Femur (tissue), 1 donor: ENCODE results near the gene PDE3A.

ENCODE experiments used
- DNase-seq: peaks from one replicate; pipeline ENCODE4 v3.0.0-alpha.2; 2017

The PDE3A gene

DNA sequence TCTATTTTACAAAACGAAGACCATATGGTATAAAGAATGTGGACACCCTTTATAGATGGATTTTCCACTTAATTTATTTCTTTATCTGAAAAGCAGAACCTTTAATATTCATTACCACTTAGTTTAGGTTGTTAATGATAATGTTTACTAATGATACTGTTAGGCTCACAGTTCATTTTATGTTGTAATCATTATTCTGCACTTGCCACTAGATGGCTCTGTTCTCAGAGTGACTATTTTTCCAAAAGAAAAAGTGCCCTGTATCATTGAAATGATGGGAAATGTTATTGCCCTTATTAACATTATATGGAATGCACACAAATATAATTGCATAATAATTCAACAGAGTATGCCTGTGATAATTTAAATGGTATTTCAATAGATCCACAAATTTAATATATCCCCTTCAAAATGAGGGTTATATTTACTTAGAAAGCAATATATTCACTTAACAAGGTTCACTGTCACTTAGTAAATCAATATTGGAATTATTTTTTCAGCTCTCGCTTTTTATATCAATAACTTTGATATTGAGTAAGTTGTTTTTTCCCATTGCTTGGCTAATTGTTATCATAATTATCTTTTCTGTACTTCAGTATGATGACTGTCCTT is 95.7 kb downstream of the PDE3A start:
- DNase-seq, result no peak

GRCh38 chr12:20469300-20469699 is 101.0 kb downstream of the PDE3A start:
- DNase-seq, result no peak

GRCh38 chr12:20469756-20470155 is 101.4 kb downstream of the PDE3A start:
- DNase-seq, result no peak

DNA sequence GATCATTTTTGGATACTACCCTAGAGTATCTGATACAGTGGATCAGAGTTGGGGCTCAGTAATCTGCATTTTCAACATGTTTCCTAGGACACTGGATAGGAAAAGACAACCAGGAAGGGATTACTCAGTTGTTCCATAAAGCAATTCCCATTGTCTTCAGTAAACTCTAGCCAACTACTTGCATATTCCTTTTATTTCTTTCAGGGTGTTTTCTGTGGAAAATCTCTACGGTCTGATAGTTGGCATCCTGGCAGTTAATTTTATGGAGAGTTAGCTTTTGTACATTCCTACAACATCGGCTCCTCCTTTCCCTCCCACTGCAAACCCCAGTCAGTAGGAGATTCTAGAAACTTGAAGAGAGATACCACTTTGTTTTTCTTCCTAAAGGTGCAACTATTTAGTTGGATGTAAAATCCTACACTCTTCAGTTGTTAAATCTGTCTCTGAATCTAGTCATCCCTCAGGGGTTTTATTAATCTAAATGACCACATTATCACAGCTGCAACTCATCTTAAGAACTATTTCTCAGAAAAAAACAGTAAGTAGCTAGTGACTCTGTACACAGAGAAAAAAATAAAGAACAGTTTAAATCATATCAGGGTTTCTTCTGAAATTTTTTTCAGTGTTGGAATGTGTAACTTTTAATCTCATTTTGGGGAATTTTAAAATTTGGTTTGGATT is 103.9 kb downstream of the PDE3A start:
- no peak for DNase-seq

DNA sequence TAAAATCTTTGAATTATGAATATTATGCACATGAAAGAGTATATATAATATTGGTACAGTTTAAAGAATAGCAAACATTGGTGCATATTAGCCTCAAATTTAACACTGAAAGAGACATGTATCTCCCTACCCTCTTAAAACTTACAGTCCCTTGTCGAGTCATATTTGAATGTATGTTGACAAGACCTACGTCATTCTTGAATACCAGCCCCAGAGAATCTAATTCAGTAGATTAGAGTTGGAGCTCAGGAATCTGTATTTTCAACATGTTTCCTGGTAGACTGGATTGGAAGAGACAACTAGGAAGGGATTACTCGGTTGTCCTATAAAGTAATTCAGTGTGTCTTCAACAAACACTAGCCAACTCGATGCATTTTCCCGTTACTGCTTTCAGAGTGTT is 104.8 kb downstream of the PDE3A start:
- no peak for DNase-seq

- DNase-seq, result no peak
Measured at GRCh38 chr12:20474016-20474415, 105.7 kb downstream of the PDE3A start.

- no peak for DNase-seq
Measured at GRCh38 chr12:20474443-20474842, 106.1 kb downstream of the PDE3A start.

GRCh38 chr12:20475542-20475941 is 107.2 kb downstream of the PDE3A start:
- DNase-seq, result no peak

DNA sequence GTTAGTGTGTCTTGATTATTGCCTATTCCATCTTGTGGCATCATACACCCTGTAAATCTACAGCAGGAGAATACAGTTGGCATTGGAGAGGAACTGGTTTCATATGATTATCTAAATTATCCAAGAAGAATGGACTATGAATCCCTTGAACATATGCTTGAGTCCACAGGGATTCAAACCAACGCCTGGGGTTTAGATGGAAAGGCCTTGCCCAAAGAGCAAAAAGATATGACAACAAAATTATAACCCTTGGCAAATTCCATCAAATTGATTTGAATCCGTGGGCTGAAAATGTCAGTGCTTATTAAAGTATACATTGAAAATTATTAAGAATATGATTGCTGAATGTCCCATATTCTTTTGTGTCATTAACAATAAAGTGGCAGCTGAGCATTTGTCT is 108.2 kb downstream of the PDE3A start:
- DNase-seq, result no peak

DNA sequence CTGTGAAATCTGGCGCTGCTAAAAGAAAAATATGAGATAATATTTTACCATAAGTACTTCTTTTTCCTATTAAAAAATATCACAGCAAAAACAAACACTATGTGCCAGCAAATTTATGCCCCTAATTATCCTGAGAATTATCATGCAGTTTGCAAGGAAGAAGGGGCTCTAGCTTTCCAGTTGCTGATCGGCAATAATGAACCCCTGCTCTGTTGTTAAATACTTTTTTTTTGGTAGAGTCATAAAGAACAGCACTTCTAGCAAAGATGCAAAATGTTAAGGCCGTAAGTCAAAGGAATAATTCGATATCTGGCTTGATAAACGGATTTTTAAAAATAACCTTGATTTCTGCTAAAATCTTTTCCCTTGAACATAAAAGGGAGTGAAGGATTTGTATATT is 108.9 kb downstream of the PDE3A start:
- DNase-seq, result no peak

- no peak for DNase-seq
Measured at GRCh38 chr12:20477672-20478071, 109.3 kb downstream of the PDE3A start.

- DNase-seq, result no peak
Measured at GRCh38 chr12:20482491-20483054, 114.2 kb downstream of the PDE3A start.

GRCh38 chr12:20483776-20484175 is 115.4 kb downstream of the PDE3A start:
- DNase-seq, result no peak

DNA sequence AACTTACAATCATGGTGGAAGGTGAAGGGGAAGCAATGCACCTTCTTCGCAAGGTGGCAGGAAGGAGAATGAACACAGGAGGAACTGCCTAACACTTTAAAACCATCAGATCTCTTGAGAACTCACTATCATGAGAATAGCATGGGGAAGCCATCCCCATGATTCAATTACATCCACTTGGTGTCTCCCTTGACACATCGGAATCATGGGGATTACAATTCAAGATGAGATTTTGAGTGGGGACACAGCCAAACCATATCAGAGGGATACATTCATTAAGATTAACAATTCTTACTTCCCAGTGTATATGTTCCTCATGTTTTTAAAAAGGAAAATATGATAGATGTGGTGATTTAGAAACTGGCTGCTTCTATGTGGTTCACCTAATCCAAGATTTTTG is 117.9 kb downstream of the PDE3A start:
- DNase-seq, result no peak

DNA sequence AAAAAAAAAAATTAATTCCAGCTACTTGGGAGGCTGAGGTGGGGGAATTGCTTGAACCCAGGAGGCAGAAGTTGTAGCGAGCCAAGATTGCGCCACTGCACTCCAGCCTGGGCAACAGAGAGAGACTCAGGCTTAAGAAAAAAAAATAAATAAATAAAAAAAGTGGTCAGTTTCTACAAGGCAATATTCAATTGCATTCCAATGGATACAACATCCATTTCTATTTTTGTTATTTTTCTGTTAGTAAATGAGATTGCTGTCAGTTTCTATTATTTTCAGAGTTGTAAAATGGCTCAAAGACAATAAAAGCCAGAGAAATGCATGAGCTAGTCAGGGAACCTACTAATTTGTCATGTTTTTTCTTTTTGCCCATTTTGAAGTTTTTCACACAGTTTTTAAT is 119.2 kb downstream of the PDE3A start:
- no peak for DNase-seq

- DNase-seq, result no peak
Measured at GRCh38 chr12:20489645-20490044, 121.3 kb downstream of the PDE3A start.

DNA sequence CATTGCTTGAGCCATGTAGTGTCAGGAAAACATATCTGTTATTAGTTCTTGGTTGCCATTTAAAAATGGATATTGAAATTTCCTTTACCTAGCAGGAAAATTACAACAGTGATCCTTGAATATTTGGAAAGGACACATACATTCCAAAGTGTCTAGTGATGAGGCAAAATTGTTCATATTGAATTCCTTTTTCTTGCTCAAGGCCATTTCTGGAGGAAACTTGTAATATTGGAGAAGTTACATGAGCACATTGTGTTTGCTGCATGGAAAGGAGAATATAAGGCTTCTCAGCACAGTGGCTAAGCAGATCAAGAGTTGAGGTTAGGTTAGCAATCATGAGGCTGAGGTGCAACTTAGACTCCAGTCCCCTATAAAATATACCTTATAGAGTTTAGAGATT is 121.9 kb downstream of the PDE3A start:
- no peak for DNase-seq

- DNase-seq, result no peak
Measured at GRCh38 chr12:20491290-20491689, 123.0 kb downstream of the PDE3A start.

DNA sequence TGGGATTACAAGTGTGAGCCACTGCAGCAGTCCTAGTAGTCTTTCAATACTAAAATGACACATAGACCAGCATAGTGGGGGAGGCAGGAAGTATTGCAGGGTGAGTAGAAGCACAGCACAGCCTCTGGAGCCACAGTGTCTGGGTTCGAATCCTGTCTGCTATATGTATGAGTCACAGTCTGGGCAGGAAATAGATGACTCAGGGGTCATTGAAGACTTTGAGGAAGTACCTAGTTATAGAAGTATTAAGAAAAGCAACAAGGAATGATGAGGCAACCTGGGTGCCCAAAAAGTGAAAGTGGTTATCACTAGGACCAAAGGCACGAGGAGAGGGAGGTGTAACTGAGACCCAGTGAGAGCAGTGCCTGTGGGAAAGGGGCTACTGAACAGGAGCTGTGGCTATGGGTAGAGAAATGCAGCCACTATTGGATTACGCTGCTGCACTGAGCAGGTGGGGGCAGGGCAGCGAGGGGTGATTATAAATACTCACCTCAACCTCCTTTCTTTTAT is 124.0 kb downstream of the PDE3A start:
- DNase-seq, result no peak

GRCh38 chr12:20493934-20494333 is 125.6 kb downstream of the PDE3A start:
- no peak for DNase-seq

DNA sequence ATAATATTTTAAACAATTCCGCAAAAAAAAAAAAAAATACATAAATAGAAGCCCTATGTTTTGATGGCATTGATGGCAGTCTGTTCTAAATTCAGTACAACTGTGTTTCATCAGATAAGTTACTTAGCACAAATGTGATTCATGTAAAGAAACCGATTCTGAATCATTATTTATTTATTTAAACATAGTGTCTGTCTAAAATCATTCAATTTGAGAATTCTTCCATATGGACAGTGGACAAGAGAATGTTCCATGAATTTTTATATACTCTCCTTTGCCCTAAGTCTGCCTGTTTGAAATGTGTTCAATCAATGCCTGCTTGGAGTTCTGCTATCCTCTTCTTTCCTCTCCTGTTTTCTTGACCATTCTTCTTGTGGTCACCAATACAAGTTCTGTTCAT is 126.5 kb downstream of the PDE3A start:
- no peak for DNase-seq

GRCh38 chr12:20495997-20496396 is 127.7 kb downstream of the PDE3A start:
- DNase-seq, result no peak

- DNase-seq, result no peak
Measured at GRCh38 chr12:20497707-20498106, 129.4 kb downstream of the PDE3A start.

DNA sequence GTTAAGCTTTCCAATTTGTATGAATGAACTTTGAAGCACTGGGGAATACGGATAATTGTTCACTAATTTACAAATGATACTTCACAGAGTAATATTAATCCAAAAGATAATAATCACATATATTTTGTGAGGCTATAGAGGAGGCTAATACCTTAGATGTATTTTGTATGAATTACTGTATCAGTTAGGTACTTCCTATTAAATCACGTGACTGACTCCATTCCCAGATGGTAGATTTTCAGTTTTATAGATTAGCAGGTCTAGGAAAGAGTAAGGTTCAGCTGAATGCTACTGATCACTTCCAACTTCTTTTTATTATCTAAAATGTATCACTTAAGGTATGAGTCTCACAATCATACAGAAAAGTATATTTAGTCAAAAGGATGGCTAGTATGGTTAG is 133.6 kb downstream of the PDE3A start:
- no peak for DNase-seq

GRCh38 chr12:20503858-20504257 is 135.5 kb downstream of the PDE3A start:
- no peak for DNase-seq
